Prostate gland (tissue), 2 donors: ENCODE measurements around the gene HEG1.

Experiments
- POLR2A ChIP-seq: fragments of 450-650 bp; IDR thresholded peaks from one replicate; pipeline ENCODE4 v1.6.1; 2016; ENCODE audit warnings: antibody characterized with exemption, mild to moderate bottlenecking
- TF ChIP-seq, protein P1 (sequence below), 4 experiments: fragments of 200-600 bp in 2 of 4; fragments of 450-650 bp in 2 of 4; sonication (generic) in 2 of 4; IDR thresholded peaks; 1 replicate in 3 of 4; 2 replicates in 1 of 4; pipeline ENCODE4 v1.5.1; 2016 to 2019; ENCODE audit warnings: antibody characterized with exemption in 4 of 4, mild to moderate bottlenecking in 2 of 4, moderate library complexity in 2 of 4

GRCh38 chr3:125005222-125005621 lies 50.6 kb downstream of the HEG1 start:
- TF ChIP-seq, protein P1, sequence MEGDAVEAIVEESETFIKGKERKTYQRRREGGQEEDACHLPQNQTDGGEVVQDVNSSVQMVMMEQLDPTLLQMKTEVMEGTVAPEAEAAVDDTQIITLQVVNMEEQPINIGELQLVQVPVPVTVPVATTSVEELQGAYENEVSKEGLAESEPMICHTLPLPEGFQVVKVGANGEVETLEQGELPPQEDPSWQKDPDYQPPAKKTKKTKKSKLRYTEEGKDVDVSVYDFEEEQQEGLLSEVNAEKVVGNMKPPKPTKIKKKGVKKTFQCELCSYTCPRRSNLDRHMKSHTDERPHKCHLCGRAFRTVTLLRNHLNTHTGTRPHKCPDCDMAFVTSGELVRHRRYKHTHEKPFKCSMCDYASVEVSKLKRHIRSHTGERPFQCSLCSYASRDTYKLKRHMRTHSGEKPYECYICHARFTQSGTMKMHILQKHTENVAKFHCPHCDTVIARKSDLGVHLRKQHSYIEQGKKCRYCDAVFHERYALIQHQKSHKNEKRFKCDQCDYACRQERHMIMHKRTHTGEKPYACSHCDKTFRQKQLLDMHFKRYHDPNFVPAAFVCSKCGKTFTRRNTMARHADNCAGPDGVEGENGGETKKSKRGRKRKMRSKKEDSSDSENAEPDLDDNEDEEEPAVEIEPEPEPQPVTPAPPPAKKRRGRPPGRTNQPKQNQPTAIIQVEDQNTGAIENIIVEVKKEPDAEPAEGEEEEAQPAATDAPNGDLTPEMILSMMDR (IDR thresholded peaks at IDR 0.05): no peak
- no peak for TF ChIP-seq POLR2A
